Astrocyte (in vitro differentiated cells and primary cell): ENCODE measurements around the gene OR5L1. TPM values are rescaled to one million over a fixed set of nuclear protein-coding genes. Genes with fewer than 3 reads are reported as not detected.

Experiments used
- DNase-seq: peaks from one replicate; pipeline ENCODE4 v3.0.0-alpha.2; 2010; ENCODE audit warnings: low read depth
- FAIRE-seq: peaks from 2 replicates; lab custom pipeline; 2011; peaks lifted over from hg19 to GRCh38; lab: Jason Lieb, UNC
- H2AFZ ChIP-seq: 2 replicates; pipeline ENCODE4 v1.6.0; 2012; ENCODE audit warnings: low read depth, low read length, inconsistent platforms
- H3K27ac ChIP-seq: 2 replicates; pipeline ENCODE4 v1.5.1; 2011; ENCODE audit warnings: low read depth, low read length, inconsistent platforms
- H3K27me3 ChIP-seq: 2 replicates; pipeline ENCODE4 v1.6.0; 2011; ENCODE audit warnings: low read length, inconsistent platforms; ENCODE audit not compliant: insufficient read depth
- H3K36me3 ChIP-seq: 2 replicates; pipeline ENCODE4 v1.5.1; 2011; ENCODE audit warnings: low read length, inconsistent platforms; ENCODE audit not compliant: insufficient read depth
- H3K4me1 ChIP-seq: 2 replicates; pipeline ENCODE4 v1.5.1; 2011; ENCODE audit warnings: low read length, inconsistent platforms; ENCODE audit not compliant: insufficient read depth
- H3K4me2 ChIP-seq: 2 replicates; pipeline ENCODE4 v1.6.0; 2012; ENCODE audit warnings: low read length, inconsistent platforms
- H3K4me3 ChIP-seq: 2 replicates; pipeline ENCODE4 v1.5.1; 2011; ENCODE audit warnings: low read depth, mild to moderate bottlenecking, low read length, inconsistent platforms; ENCODE audit not compliant: insufficient read depth
- H3K79me2 ChIP-seq: 2 replicates; pipeline ENCODE4 v1.6.0; 2012; ENCODE audit warnings: mild to moderate bottlenecking, low read length, inconsistent platforms; ENCODE audit not compliant: insufficient read depth
- H3K9ac ChIP-seq: 2 replicates; pipeline ENCODE4 v1.6.0; 2012; ENCODE audit warnings: mild to moderate bottlenecking, low read length, inconsistent platforms
- H3K9me3 ChIP-seq: 2 replicates; pipeline ENCODE4 v1.5.1; 2012; ENCODE audit warnings: low read depth, mild to moderate bottlenecking, low read length, inconsistent platforms; ENCODE audit not compliant: insufficient read depth
- H4K20me1 ChIP-seq: 2 replicates; pipeline ENCODE4 v1.6.0; 2012; ENCODE audit warnings: low read length, inconsistent platforms; ENCODE audit not compliant: insufficient read depth
- H3K27ac Mint-ChIP-seq: one replicate; pipeline ENCODE4 v1.8.0; 2021; ENCODE audit warnings: mild to moderate bottlenecking, mixed read lengths; ENCODE audit not compliant: unreplicated experiment
- H3K27me3 Mint-ChIP-seq: one replicate; pipeline ENCODE4 v1.8.0; 2021; ENCODE audit warnings: low read depth, mixed read lengths; ENCODE audit not compliant: unreplicated experiment
- H3K36me3 Mint-ChIP-seq: one replicate; pipeline ENCODE4 v1.8.0; 2021; ENCODE audit warnings: low read depth, mixed read lengths; ENCODE audit not compliant: unreplicated experiment
- H3K4me1 Mint-ChIP-seq: one replicate; pipeline ENCODE4 v1.8.0; 2021; ENCODE audit warnings: low read depth, mixed read lengths; ENCODE audit not compliant: unreplicated experiment
- H3K4me3 Mint-ChIP-seq: one replicate; pipeline ENCODE4 v1.8.0; 2021; ENCODE audit warnings: mild to moderate bottlenecking, moderate library complexity, mixed read lengths; ENCODE audit not compliant: unreplicated experiment
- H3K9me3 Mint-ChIP-seq: one replicate; pipeline ENCODE4 v1.8.0; 2021; ENCODE audit warnings: mild to moderate bottlenecking, mixed read lengths; ENCODE audit not compliant: unreplicated experiment
- EZH2 ChIP-seq: IDR thresholded peaks from 2 replicates; pipeline ENCODE4 v1.6.1; 2012; ENCODE audit warnings: mild to moderate bottlenecking, low read length, inconsistent platforms; ENCODE audit not compliant: insufficient read depth
- total RNA-seq: library from RNA; stranded (reverse); gene quantifications from 2 replicates; pipeline ENCODE4 v1.2.1, GENCODE V29; 2021
- TF ChIP-seq, protein P1 (sequence below): IDR thresholded peaks from 2 replicates; pipeline ENCODE4 v1.5.1; 2011; ENCODE audit warnings: low read depth, mild to moderate bottlenecking, inconsistent platforms, low read length, moderate library complexity; ENCODE audit not compliant: insufficient read depth

The OR5L1 gene
- total RNA-seq, 1 donor from 2014 or later = not detected

GRCh38 chr11:55847453-55847852, 36.3 kb downstream of the OR5L1 start:
- no peak overlapping the region for H3K27ac Mint-ChIP-seq
- H3K4me1 Mint-ChIP-seq = no peaks in the 10 kb centered on the region
- no peaks in the 10 kb centered on the region for H3K9me3 Mint-ChIP-seq
- no peak overlapping the region for H3K4me3 Mint-ChIP-seq
- Histone ChIP-seq H4K20me1 (no peaks in the 10 kb centered on the region), H3K9me3 (no peaks in the 10 kb centered on the region), H3K9ac (no peak overlapping the region), H3K27ac (no peak overlapping the region), H3K4me1 (no peaks in the 10 kb centered on the region), H2AFZ (no peak overlapping the region), H3K27me3 (no peaks in the 10 kb centered on the region), H3K36me3 (no peaks in the 10 kb centered on the region), H3K4me2 (no peak overlapping the region), H3K79me2 (no peaks in the 10 kb centered on the region), H3K4me3 (no peak overlapping the region)
- no peak for TF ChIP-seq EZH2
- TF ChIP-seq, protein P1, sequence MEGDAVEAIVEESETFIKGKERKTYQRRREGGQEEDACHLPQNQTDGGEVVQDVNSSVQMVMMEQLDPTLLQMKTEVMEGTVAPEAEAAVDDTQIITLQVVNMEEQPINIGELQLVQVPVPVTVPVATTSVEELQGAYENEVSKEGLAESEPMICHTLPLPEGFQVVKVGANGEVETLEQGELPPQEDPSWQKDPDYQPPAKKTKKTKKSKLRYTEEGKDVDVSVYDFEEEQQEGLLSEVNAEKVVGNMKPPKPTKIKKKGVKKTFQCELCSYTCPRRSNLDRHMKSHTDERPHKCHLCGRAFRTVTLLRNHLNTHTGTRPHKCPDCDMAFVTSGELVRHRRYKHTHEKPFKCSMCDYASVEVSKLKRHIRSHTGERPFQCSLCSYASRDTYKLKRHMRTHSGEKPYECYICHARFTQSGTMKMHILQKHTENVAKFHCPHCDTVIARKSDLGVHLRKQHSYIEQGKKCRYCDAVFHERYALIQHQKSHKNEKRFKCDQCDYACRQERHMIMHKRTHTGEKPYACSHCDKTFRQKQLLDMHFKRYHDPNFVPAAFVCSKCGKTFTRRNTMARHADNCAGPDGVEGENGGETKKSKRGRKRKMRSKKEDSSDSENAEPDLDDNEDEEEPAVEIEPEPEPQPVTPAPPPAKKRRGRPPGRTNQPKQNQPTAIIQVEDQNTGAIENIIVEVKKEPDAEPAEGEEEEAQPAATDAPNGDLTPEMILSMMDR = no peak
- no peaks in the 10 kb centered on the region for H3K36me3 Mint-ChIP-seq
- DNase-seq = no peak
- no peaks in the 10 kb centered on the region for H3K27me3 Mint-ChIP-seq
- no peak for FAIRE-seq

- no peak overlapping the region for H3K9ac ChIP-seq
- no peak overlapping the region for H3K27ac ChIP-seq
- Mint-ChIP-seq H3K4me3 (no peak overlapping the region), H3K27ac (no peak overlapping the region), H3K27me3 (no peaks in the 10 kb centered on the region), H3K36me3 (no peaks in the 10 kb centered on the region), H3K4me1 (no peaks in the 10 kb centered on the region), H3K9me3 (no peaks in the 10 kb centered on the region)
- H4K20me1 ChIP-seq = no peaks in the 10 kb centered on the region
- FAIRE-seq (no peak), DNase-seq (no peak)
- no peaks in the 10 kb centered on the region for H3K79me2 ChIP-seq
- no peaks in the 10 kb centered on the region for H3K4me1 ChIP-seq
- no peaks in the 10 kb centered on the region for H3K36me3 ChIP-seq
- no peak overlapping the region for H3K4me2 ChIP-seq
- no peak overlapping the region for H2AFZ ChIP-seq
- no peaks in the 10 kb centered on the region for H3K9me3 ChIP-seq
- H3K4me3 ChIP-seq = no peak overlapping the region
- H3K27me3 ChIP-seq = no peaks in the 10 kb centered on the region
- TF ChIP-seq, protein P1 = no peak
Observed at GRCh38 chr11:55849037-55849436, 37.9 kb downstream of the OR5L1 start.

GRCh38 chr11:55852141-55852540, 41.0 kb downstream of the OR5L1 start:
- no peaks in the 10 kb centered on the region for H4K20me1 ChIP-seq
- FAIRE-seq = no peak

More at GRCh38 chr11:55852141-55852540, 41.0 kb downstream of the OR5L1 start:
- no peaks in the 10 kb centered on the region for H3K27me3 Mint-ChIP-seq
- Histone ChIP-seq H2AFZ (no peak overlapping the region), H3K9ac (no peak overlapping the region), H3K9me3 (no peaks in the 10 kb centered on the region), H3K36me3 (no peaks in the 10 kb centered on the region), H3K4me3 (no peak overlapping the region), H3K79me2 (no peaks in the 10 kb centered on the region), H3K4me2 (no peak overlapping the region), H3K4me1 (no peaks in the 10 kb centered on the region), H3K27ac (no peak overlapping the region), H3K27me3 (no peaks in the 10 kb centered on the region)
- H3K4me1 Mint-ChIP-seq = no peaks in the 10 kb centered on the region
- no peak overlapping the region for H3K4me3 Mint-ChIP-seq
- TF ChIP-seq, protein P1 = no peak
- TF ChIP-seq EZH2 = no peak
- no peaks in the 10 kb centered on the region for H3K9me3 Mint-ChIP-seq
- DNase-seq = no peak
- no peak overlapping the region for H3K27ac Mint-ChIP-seq
- H3K36me3 Mint-ChIP-seq = no peaks in the 10 kb centered on the region
